Measurements from ENCODE around the gene DPP7. TPM values are rescaled to one million over a fixed set of nuclear protein-coding genes. Genes with fewer than 3 reads are reported as not detected.

The DPP7 gene
- total and polyA plus RNA-seq, 9 of the 15 experiments (the other 6 are each of a cell fraction or from before 2014, with no cell fraction given) = 0.99 to 365 (median 132) TPM

GRCh38 chr9:137129456-137130175 is 15.1 kb upstream of the DPP7 start (continued):
- TF ChIP-seq NR1H2 (CRISPR knock-in tag; IDR thresholded peaks at IDR 0.05) (no peak), NFRKB (IDR thresholded peaks at IDR 0.05; ENCODE audit: low read depth) (no peak; the same call in 1 of the 2 replicates), JUND (IDR thresholded peaks at IDR 0.05; ENCODE audit: borderline replicate concordance, low read depth, low read length) (peak; percentile 41; the same call in 1 of the 2 replicates), JUND (tag; IDR thresholded peaks at IDR 0.05; ENCODE audit: borderline replicate concordance, low read depth, low read length) (no peak; the same call in 2 of the 3 replicates), YY1 (IDR thresholded peaks at IDR 0.05; ENCODE audit: borderline replicate concordance in 1 of 3, control insufficient read depth in 1 of 3, extremely low read depth in 1 of 3, insufficient read depth in 3 of 3, insufficient read length in 1 of 3, insufficient replicate concordance in 2 of 3, low read depth in 1 of 3, low read length in 2 of 3) (peak; percentile 82 to 90 (median 87)), ZNF511 (CRISPR knock-in tag; IDR thresholded peaks at IDR 0.05) (peak; percentile 14; the same call in 1 of the 2 replicates), MEIS2 (IDR thresholded peaks at IDR 0.05; ENCODE audit: partially characterized antibody) (peak; percentile 90), MTA2 (IDR thresholded peaks at IDR 0.05; ENCODE audit: low read depth) (no peak), MECOM (CRISPR knock-in tag; IDR thresholded peaks at IDR 0.05) (no peak), ZNF282 (CRISPR knock-in tag; IDR thresholded peaks at IDR 0.05) (no peak; the same call in 1 of the 2 replicates), ZNF143 (CRISPR knock-in tag; IDR thresholded peaks at IDR 0.05) (peak; percentile 13; the same call in 1 of the 2 replicates), L3MBTL2 (IDR thresholded peaks at IDR 0.05) (peak; percentile 67; the same call in 1 of the 2 replicates), ZFX (CRISPR knock-in tag; IDR thresholded peaks at IDR 0.05) (peak; percentile 39; the same call in 1 of the 2 replicates), FOXA3 (CRISPR knock-in tag; conservative IDR thresholded peaks at IDR 0.05 in 1 of 2, IDR thresholded peaks at IDR 0.05 in 1 of 2) (no peak), MLLT1 (IDR thresholded peaks at IDR 0.05) (peak in 1 of 2 experiments; percentile 39; a peak in 1 of 4 replicates), GABPB1 (CRISPR knock-in tag; IDR thresholded peaks at IDR 0.05) (peak; percentile 75), ZNF717 (CRISPR knock-in tag; IDR thresholded peaks at IDR 0.05) (no peak), TSHZ1 (CRISPR knock-in tag; IDR thresholded peaks at IDR 0.05) (no peak), ZNF644 (tag; IDR thresholded peaks at IDR 0.05; ENCODE audit: low read depth) (no peak), MCM2 (IDR thresholded peaks at IDR 0.05; ENCODE audit: low read depth) (no peak), MBD2 (IDR thresholded peaks at IDR 0.05; ENCODE audit: borderline replicate concordance, low read depth) (peak; percentile 61; the same call in 1 of the 2 replicates), CHD1 (IDR thresholded peaks at IDR 0.05; ENCODE audit: low read length) (no peak), HMGN3 (IDR thresholded peaks at IDR 0.05; ENCODE audit: borderline replicate concordance, extremely low read depth, insufficient read length, low read depth, low read length) (peak; percentile 87)

Measured in K562 (cell line).